Gastroesophageal sphincter (tissue), 4 donors: ENCODE data around the gene PRKN. TPM values are rescaled to one million over a fixed set of nuclear protein-coding genes. Genes with fewer than 3 reads are reported as not detected.

Experiments
- ATAC-seq: fragments of 150-250 bp; one replicate; pipeline ENCODE4 v1.9.1; 2016; ENCODE audit warnings: mild to moderate bottlenecking, moderate library complexity
- H3K27ac ChIP-seq, 4 donors: fragments of 200-600 bp; sonication (generic) in 3 of 4; 1 replicate in 3 of 4; 2 replicates in 1 of 4; pipeline ENCODE4 v1.5.1; 2016 to 2019
- H3K27me3 ChIP-seq: fragments of 200-600 bp; sonication (generic); one replicate; pipeline ENCODE4 v1.5.1; 2019
- H3K36me3 ChIP-seq, 2 donors: fragments of 200-600 bp; sonication (generic); one replicate each; pipeline ENCODE4 v1.5.1; 2019; ENCODE audit warnings: control low read depth in 1 of 2
- H3K4me1 ChIP-seq, 3 donors: fragments of 200-600 bp; sonication (generic); 1 replicate in 2 of 3; 2 replicates in 1 of 3; pipeline ENCODE4 v1.5.1; 2016 to 2019; ENCODE audit warnings: control low read depth in 2 of 3
- H3K4me3 ChIP-seq, 2 donors: fragments of 200-600 bp; sonication (generic); one replicate each; pipeline ENCODE4 v1.5.1; 2019; ENCODE audit warnings: mild to moderate bottlenecking in 1 of 2, moderate library complexity in 1 of 2
- H3K9me3 ChIP-seq, 3 donors: fragments of 200-600 bp; sonication (generic); one replicate each; pipeline ENCODE4 v1.5.1; 2017 to 2019; ENCODE audit warnings: control low read depth in 2 of 3
- CTCF ChIP-seq, 4 experiments: fragments of 200-600 bp in 2 of 4; fragments of 450-650 bp in 2 of 4; sonication (generic) in 1 of 4; IDR thresholded peaks; one replicate each; pipeline ENCODE4 v1.5.1; 2017 to 2019; ENCODE audit warnings: antibody characterized with exemption in 4 of 4, mild to moderate bottlenecking in 2 of 4, moderate library complexity in 2 of 4
- EP300 ChIP-seq: sonication (generic); formaldehyde crosslinking; IDR thresholded peaks from one replicate; pipeline ENCODE4 v1.6.1; 2017; ENCODE audit warnings: antibody characterized with exemption, mild to moderate bottlenecking
- POLR2A ChIP-seq, 2 donors: fragments of 450-650 bp; IDR thresholded peaks; one replicate each; pipeline ENCODE4 v1.6.1; 2017; ENCODE audit warnings: antibody characterized with exemption in 2 of 2, mild to moderate bottlenecking in 2 of 2, moderate library complexity in 1 of 2
- POLR2AphosphoS5 ChIP-seq: sonication (generic); formaldehyde crosslinking; IDR thresholded peaks from one replicate; pipeline ENCODE4 v1.6.1; 2017; ENCODE audit warnings: antibody characterized with exemption
- whole genome bisulfite sequencing, 2 donors: methylation state at CpG; one replicate each; pipeline ENCODE4 v1.1.5; 2018; ENCODE audit warnings: low coverage in 1 of 2; 5-methylcytosine and 5-hydroxymethylcytosine counted together
- total RNA-seq, 4 donors: library from RNA; depleted of rRNA; stranded (reverse); fragments of >200 nt; gene quantifications; one replicate each; pipeline ENCODE4 v1.1.0, GENCODE V29; 2016

PRKN gene
- total RNA-seq, 4 donors from 2014 or later = 8.4 to 58.6 (median 25.8) TPM

- no peak for ATAC-seq
- Histone ChIP-seq H3K4me3 (no peak overlapping the region), H3K4me1 (peaks cover 0 to 3% (median 0%) of the 10 kb centered on the region in 3 donors), H3K27me3 (no peaks in the 10 kb centered on the region), H3K36me3 (no peaks in the 10 kb centered on the region), H3K27ac (no peak overlapping the region), H3K9me3 (no peaks in the 10 kb centered on the region)
- TF ChIP-seq CTCF (IDR thresholded peaks at IDR 0.05) (no peak), POLR2AphosphoS5 (no peak), POLR2A (IDR thresholded peaks at IDR 0.05) (no peak), EP300 (no peak)
These were observed 267.6 kb downstream of the PRKN start for GRCh38 chr6:162459985-162460384.

GRCh38 chr6:162450358-162450757 lies 277.2 kb downstream of the PRKN start:
- Histone ChIP-seq H3K27me3 (no peaks in the 10 kb centered on the region), H3K9me3 (no peaks in the 10 kb centered on the region), H3K36me3 (no peaks in the 10 kb centered on the region), H3K4me1 (no peaks in the 10 kb centered on the region), H3K27ac (no peak overlapping the region), H3K4me3 (no peak overlapping the region)
- no peak for TF ChIP-seq CTCF (IDR thresholded peaks at IDR 0.05)
- no peak for ATAC-seq
- WGBS, 2 donors = 79 to 88% methylated on average over 3 to 9 of the region's 9 CpGs

- WGBS, 2 donors = 58 to 95% methylated on average over 2 to 3 of the region's 3 CpGs
These were observed 279.3 kb downstream of the PRKN start for GRCh38 chr6:162448294-162448693.

GRCh38 chr6:162443101-162443500 lies 284.5 kb downstream of the PRKN start:
- peaks cover 0 to 12% of the 10 kb centered on the region in 2 donors for H3K36me3 ChIP-seq
- H3K27me3 ChIP-seq = no peaks in the 10 kb centered on the region
- H3K9me3 ChIP-seq = peaks cover 0 to 16% (median 0%) of the 10 kb centered on the region in 3 donors
- 67 to 86% methylated on average over 1 to 9 of the region's 10 CpGs for WGBS, 2 donors
- ATAC-seq = no peak
- TF ChIP-seq POLR2AphosphoS5 (no peak), EP300 (no peak), POLR2A (IDR thresholded peaks at IDR 0.05) (no peak), CTCF (IDR thresholded peaks at IDR 0.05) (no peak)
- no peak overlapping the region for H3K4me3 ChIP-seq
- H3K27ac ChIP-seq = no peak overlapping the region
- no peaks in the 10 kb centered on the region for H3K4me1 ChIP-seq

More at GRCh38 chr6:162448294-162448693, 279.3 kb downstream of the PRKN start:
- Histone ChIP-seq H3K4me3 (no peak overlapping the region), H3K27ac (no peak overlapping the region), H3K36me3 (no peaks in the 10 kb centered on the region), H3K9me3 (no peaks in the 10 kb centered on the region), H3K4me1 (no peaks in the 10 kb centered on the region), H3K27me3 (no peaks in the 10 kb centered on the region)
- TF ChIP-seq POLR2A (IDR thresholded peaks at IDR 0.05) (no peak), POLR2AphosphoS5 (no peak), CTCF (IDR thresholded peaks at IDR 0.05) (no peak), EP300 (no peak)
- ATAC-seq = no peak

GRCh38 chr6:162442687-162443086 lies 284.9 kb downstream of the PRKN start:
- no peak overlapping the region for H3K4me3 ChIP-seq
- no peaks in the 10 kb centered on the region for H3K27me3 ChIP-seq
- H3K4me1 ChIP-seq = no peaks in the 10 kb centered on the region
- no peak overlapping the region for H3K27ac ChIP-seq
- ATAC-seq = no peak
- TF ChIP-seq CTCF (IDR thresholded peaks at IDR 0.05) (peak in 1 of 4 experiments; percentile 31), POLR2A (IDR thresholded peaks at IDR 0.05) (no peak)
- 38 to 93% methylated on average over 3 of the region's 6 CpGs for WGBS, 2 donors
- peaks cover 0 to 19% (median 0%) of the 10 kb centered on the region in 3 donors for H3K9me3 ChIP-seq
- H3K36me3 ChIP-seq = peaks cover 0 to 12% of the 10 kb centered on the region in 2 donors
